GM21717 (cell line): ENCODE data around the gene GRPEL2.
"Not testable (repeated sequence)": the region's sequence is repeated elsewhere in the genome, so short reads cannot be mapped to it uniquely, and the experiment has no call there.

ENCODE experiments used
- ATAC-seq: cut with Tn5 transposase; IDR thresholded peaks from one replicate; pipeline ENCODE4 v1.9.1; 2021; ENCODE audit warnings: mild to moderate bottlenecking, moderate library complexity; ENCODE audit not compliant: unreplicated experiment

The GRPEL2 gene

GRCh38 chr5:149374801-149375200 lies 29.5 kb downstream of the GRPEL2 start:
- ATAC-seq: no peak

- ATAC-seq: no peak
These were observed 30.1 kb downstream of the GRPEL2 start for GRCh38 chr5:149375434-149375833.

- ATAC-seq: no peak
These were observed 30.8 kb downstream of the GRPEL2 start for GRCh38 chr5:149376104-149376503.

- ATAC-seq: no peak
These were observed 31.6 kb downstream of the GRPEL2 start for GRCh38 chr5:149376711-149377447.

- no peak for ATAC-seq
These were observed 33.0 kb downstream of the GRPEL2 start for GRCh38 chr5:149378241-149378820.

GRCh38 chr5:149379177-149379761 lies 34.0 kb downstream of the GRPEL2 start, which contains the start of gene IL17B:
Gene IL17B, minus strand, starts transcription at chr5:149379292. Its CDS starts 67 bp downstream, at chr5:149379225.
- ATAC-seq: no peak

- ATAC-seq: no peak
These were observed 34.6 kb downstream of the GRPEL2 start for GRCh38 chr5:149379818-149380374.

- ATAC-seq: no peak
These were observed 35.3 kb downstream of the GRPEL2 start for GRCh38 chr5:149380466-149381121.

- ATAC-seq: peak; percentile 10
These were observed 36.1 kb downstream of the GRPEL2 start for GRCh38 chr5:149381261-149381985.

GRCh38 chr5:149381986-149382338 lies 36.7 kb downstream of the GRPEL2 start:
- ATAC-seq: peak; percentile 76

- no peak for ATAC-seq
These were observed 37.4 kb downstream of the GRPEL2 start for GRCh38 chr5:149382517-149383220.

- no peak for ATAC-seq
These were observed 38.1 kb downstream of the GRPEL2 start for GRCh38 chr5:149383399-149383798.

GRCh38 chr5:149386166-149386565 lies 40.9 kb downstream of the GRPEL2 start:
- ATAC-seq: no peak

- no peak for ATAC-seq
These were observed 41.9 kb downstream of the GRPEL2 start for GRCh38 chr5:149387081-149387631.

- ATAC-seq: no peak
These were observed 42.7 kb downstream of the GRPEL2 start for GRCh38 chr5:149387982-149388381.

- no peak for ATAC-seq
These were observed 43.3 kb downstream of the GRPEL2 start for GRCh38 chr5:149388498-149389190.

GRCh38 chr5:149389552-149390495 lies 44.5 kb downstream of the GRPEL2 start:
- ATAC-seq: no peak

- not testable (repeated sequence) for ATAC-seq
These were observed 45.8 kb downstream of the GRPEL2 start for GRCh38 chr5:149391076-149391475.
